ENCODE results near the gene RBKS.
A peak's percentile ranks its signal among the peaks of the same experiment; 100 is the strongest.

RBKS gene

DNA sequence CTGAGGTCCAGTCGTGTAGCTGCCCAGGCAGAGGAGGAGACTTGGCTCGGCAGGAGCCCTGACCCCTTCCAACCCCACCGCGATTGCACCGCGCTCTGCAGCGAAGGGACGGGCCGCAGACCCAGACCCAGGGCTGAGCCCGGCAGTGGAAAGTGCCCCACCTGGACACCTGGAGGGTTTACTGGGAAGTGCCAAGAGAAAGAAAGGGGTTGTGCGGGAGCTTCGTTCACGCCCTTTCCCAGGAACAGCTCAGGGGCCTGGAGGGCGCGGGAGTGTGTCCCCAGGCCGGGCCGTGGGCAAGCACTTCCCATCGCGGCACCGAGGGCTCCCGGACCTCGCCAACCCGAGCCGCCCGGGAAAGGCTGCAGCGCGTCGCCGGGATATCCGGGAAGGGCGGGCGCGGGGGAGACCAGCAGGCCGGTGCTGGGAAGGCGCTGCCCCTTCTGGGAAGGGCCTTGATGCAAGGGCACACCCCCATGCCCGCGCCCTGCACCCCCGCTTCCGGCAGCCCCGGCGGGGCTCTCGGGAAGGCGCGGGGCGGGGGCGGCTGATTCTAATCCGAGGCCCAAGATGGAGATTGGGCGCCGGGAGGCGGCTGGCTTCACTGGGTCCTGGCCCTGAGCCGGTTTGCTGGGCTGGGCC lies 154.8 kb downstream of the RBKS start:
- peak; percentile 35 to 45 for DNase-seq (ENCODE audit: low read depth in 2 of 2)

DNA sequence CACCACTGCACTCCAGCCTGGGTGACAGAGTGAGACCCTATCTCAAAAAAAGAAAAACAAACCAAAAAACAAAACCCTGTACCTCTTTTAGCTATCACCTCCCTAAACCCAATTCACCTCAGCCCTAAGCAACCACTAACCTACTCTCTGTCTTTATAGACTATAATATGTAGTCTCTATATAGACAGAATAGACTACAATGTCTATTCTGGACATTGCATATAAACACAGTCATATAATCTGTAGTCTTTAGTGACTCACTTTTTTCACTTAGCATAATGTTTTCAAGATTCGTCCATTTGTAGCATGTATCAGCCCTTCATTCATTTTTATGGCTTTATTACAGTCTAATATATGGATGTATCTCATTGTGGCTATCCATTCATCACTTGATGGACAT lies 155.9 kb downstream of the RBKS start:
- no peak for DNase-seq (ENCODE audit: low read depth in 2 of 2)
